SK-N-SH treated with all-trans-retinoic acid at 6 μM for 48 hours (cell line): ENCODE measurements around the gene FRMPD2.

Experiments used
- ARNTL ChIP-seq: fragments of 450-650 bp; formaldehyde crosslinking; IDR thresholded peaks from 2 replicates; pipeline ENCODE4 v1.5.0; 2020; ENCODE audit warnings: low read depth, mild to moderate bottlenecking, moderate library complexity, borderline replicate concordance
- CREB5 ChIP-seq: fragments of 250-450 bp; sonication (Bioruptor Pico); IDR thresholded peaks from 2 replicates; pipeline ENCODE4 v1.5.1; 2020; ENCODE audit warnings: low read depth, mild to moderate bottlenecking, moderate library complexity
- GLIS3 ChIP-seq: fragments of 250-450 bp; sonication (Bioruptor Pico); IDR thresholded peaks from 2 replicates; pipeline ENCODE4 v1.5.0; 2020; ENCODE audit warnings: mild to moderate bottlenecking, moderate library complexity
- ISL1 ChIP-seq: fragments of 250-450 bp; sonication (Bioruptor Pico); IDR thresholded peaks from 2 replicates; pipeline ENCODE4 v2.1.2; 2022; ENCODE audit warnings: mild to moderate bottlenecking, moderate library complexity
- OSR1 ChIP-seq: fragments of 250-450 bp; sonication (Bioruptor Pico); IDR thresholded peaks from 2 replicates; pipeline ENCODE4 v1.8.0; 2022; ENCODE audit warnings: moderate library complexity, mild to moderate bottlenecking, inconsistent platforms
- PATZ1 ChIP-seq: fragments of 250-450 bp; sonication (Bioruptor Pico); IDR thresholded peaks from 2 replicates; pipeline ENCODE4 v1.8.0; 2020; ENCODE audit warnings: mild to moderate bottlenecking, moderate library complexity, borderline replicate concordance
- RARB ChIP-seq: fragments of 250-450 bp; sonication (Bioruptor Pico); IDR thresholded peaks from 2 replicates; pipeline ENCODE4 v1.8.0; 2021; ENCODE audit warnings: mild to moderate bottlenecking, moderate library complexity
- TOX ChIP-seq: fragments of 250-450 bp; sonication (Bioruptor Pico); IDR thresholded peaks from 2 replicates; pipeline ENCODE4 v1.8.0; 2021; ENCODE audit warnings: mild to moderate bottlenecking, moderate library complexity, borderline replicate concordance
- ZFP3 ChIP-seq: fragments of 250-450 bp; sonication (Bioruptor Pico); IDR thresholded peaks from 2 replicates; pipeline ENCODE4 v1.5.0; 2020; ENCODE audit warnings: mild to moderate bottlenecking, moderate library complexity
- ZFP30 ChIP-seq: fragments of 450-650 bp; formaldehyde crosslinking; IDR thresholded peaks from 2 replicates; pipeline ENCODE4 v1.5.0; 2022; ENCODE audit warnings: mild to moderate bottlenecking, moderate library complexity
- ZNF70 ChIP-seq: fragments of 450-650 bp; formaldehyde crosslinking; IDR thresholded peaks from 2 replicates; pipeline ENCODE4 v1.5.0; 2020; ENCODE audit warnings: mild to moderate bottlenecking, moderate library complexity
- TF ChIP-seq, protein P1 (sequence below): fragments of 250-450 bp; sonication (Bioruptor Pico); IDR thresholded peaks from 2 replicates; pipeline ENCODE4 v1.8.0; 2021; ENCODE audit warnings: low read depth, mild to moderate bottlenecking, moderate library complexity, borderline replicate concordance

DNA sequence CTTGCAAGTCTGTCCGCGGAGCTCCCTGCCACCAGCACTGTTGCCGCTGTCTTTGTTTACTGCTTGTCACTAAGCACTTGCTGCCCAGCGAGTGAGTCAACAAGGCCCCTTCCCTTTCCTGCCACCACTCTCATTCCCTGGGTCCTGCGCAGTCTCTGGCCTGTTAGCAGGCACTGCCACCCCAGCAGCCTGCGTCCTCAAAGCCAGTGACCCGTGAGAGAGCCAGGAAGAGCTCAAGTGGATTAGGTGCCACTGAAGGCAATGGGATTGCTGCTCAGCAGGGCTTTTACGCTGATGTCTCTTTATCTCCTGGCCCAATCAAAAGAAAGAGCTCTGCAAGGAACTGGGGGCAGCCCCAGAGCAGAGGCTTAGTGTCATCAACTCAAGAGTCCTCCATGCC is at the start of gene FRMPD2:
- TF ChIP-seq PATZ1 (CRISPR knock-in tag) (no peak), GLIS3 (CRISPR knock-in tag) (no peak), OSR1 (no peak), ISL1 (CRISPR knock-in tag) (no peak), CREB5 (CRISPR knock-in tag) (no peak), ARNTL (CRISPR knock-in tag) (no peak), ZNF70 (CRISPR knock-in tag) (no peak), ZFP3 (CRISPR knock-in tag) (no peak), ZFP30 (CRISPR knock-in tag) (no peak), RARB (CRISPR knock-in tag) (no peak), TOX (CRISPR knock-in tag) (no peak)
- TF ChIP-seq, protein P1, sequence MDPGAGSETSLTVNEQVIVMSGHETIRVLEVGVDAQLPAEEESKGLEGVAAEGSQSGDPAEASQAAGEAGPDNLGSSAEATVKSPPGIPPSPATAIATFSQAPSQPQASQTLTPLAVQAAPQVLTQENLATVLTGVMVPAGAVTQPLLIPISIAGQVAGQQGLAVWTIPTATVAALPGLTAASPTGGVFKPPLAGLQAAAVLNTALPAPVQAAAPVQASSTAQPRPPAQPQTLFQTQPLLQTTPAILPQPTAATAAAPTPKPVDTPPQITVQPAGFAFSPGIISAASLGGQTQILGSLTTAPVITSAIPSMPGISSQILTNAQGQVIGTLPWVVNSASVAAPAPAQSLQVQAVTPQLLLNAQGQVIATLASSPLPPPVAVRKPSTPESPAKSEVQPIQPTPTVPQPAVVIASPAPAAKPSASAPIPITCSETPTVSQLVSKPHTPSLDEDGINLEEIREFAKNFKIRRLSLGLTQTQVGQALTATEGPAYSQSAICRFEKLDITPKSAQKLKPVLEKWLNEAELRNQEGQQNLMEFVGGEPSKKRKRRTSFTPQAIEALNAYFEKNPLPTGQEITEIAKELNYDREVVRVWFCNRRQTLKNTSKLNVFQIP (CRISPR knock-in tag): no peak
